Thoracic aorta (tissue), 2 donors: ENCODE data around the gene EEF1G. TPM values are rescaled to one million over a fixed set of nuclear protein-coding genes. Genes with fewer than 3 reads are reported as not detected.
A peak's percentile ranks its signal among the peaks of the same experiment; 100 is the strongest.
"Not testable (repeated sequence)": the region's sequence is repeated elsewhere in the genome, so short reads cannot be mapped to it uniquely, and the experiment has no call there.

Source experiments
- ATAC-seq: fragments of 150-250 bp; one replicate; pipeline ENCODE4 v1.8.0; 2017; ENCODE audit warnings: low read depth; ENCODE audit not compliant: insufficient number of reproducible peaks, low FRiP score
- DNase-seq: peaks from one replicate; pipeline ENCODE4 v3.0.0-alpha.2; 2020; ENCODE audit warnings: low spot score
- H3K27ac ChIP-seq, 2 donors: fragments of 200-600 bp; sonication (generic); 1 replicate in 1 of 2; 2 replicates in 1 of 2; pipeline ENCODE4 v1.5.1; 2016; ENCODE audit warnings: mild to moderate bottlenecking in 2 of 2, moderate library complexity in 2 of 2
- H3K27me3 ChIP-seq: fragments of 200-600 bp; sonication (generic); replicated peaks from 2 replicates; pipeline ENCODE4 v1.6.0; 2016; ENCODE audit warnings: mild to moderate bottlenecking; ENCODE audit not compliant: insufficient read depth
- H3K36me3 ChIP-seq: fragments of 200-600 bp; sonication (generic); one replicate; pipeline ENCODE4 v1.5.1; 2016
- H3K4me1 ChIP-seq, 2 donors: fragments of 200-600 bp; sonication (generic); 1 replicate in 1 of 2; 2 replicates in 1 of 2; pipeline versions ENCODE4 v1.5.1 to v1.6.0; 2016; ENCODE audit warnings: low read depth in 2 of 2, mild to moderate bottlenecking in 1 of 2; ENCODE audit not compliant: control insufficient read depth in 1 of 2
- H3K4me3 ChIP-seq: fragments of 200-600 bp; sonication (generic); 2 replicates; pipeline ENCODE4 v1.5.1; 2016; ENCODE audit warnings: mild to moderate bottlenecking
- H3K9me3 ChIP-seq: fragments of 200-600 bp; sonication (generic); 2 replicates; pipeline ENCODE4 v1.5.1; 2016
- total RNA-seq, 2 donors: library from RNA; depleted of rRNA; stranded (reverse); fragments of >200 nt; gene quantifications; one replicate each; pipeline versions ENCODE4 v1.1.0 to v1.2.3, GENCODE V29; 2016
- TF ChIP-seq, protein P1 (sequence below): fragments of 200-600 bp; sonication (generic); IDR thresholded peaks from one replicate; pipeline ENCODE4 v1.5.1; 2019; ENCODE audit warnings: antibody characterized with exemption

EEF1G gene
- 100 to 1,000 TPM; 719 to 780 TPM for total RNA-seq

GRCh38 chr11:62573592-62574362 is at the start of gene EEF1G:
Gene EEF1G (minus strand): TSS chr11:62573891. CDS start chr11:62573842, 49 bp downstream.
- TF ChIP-seq, protein P1, sequence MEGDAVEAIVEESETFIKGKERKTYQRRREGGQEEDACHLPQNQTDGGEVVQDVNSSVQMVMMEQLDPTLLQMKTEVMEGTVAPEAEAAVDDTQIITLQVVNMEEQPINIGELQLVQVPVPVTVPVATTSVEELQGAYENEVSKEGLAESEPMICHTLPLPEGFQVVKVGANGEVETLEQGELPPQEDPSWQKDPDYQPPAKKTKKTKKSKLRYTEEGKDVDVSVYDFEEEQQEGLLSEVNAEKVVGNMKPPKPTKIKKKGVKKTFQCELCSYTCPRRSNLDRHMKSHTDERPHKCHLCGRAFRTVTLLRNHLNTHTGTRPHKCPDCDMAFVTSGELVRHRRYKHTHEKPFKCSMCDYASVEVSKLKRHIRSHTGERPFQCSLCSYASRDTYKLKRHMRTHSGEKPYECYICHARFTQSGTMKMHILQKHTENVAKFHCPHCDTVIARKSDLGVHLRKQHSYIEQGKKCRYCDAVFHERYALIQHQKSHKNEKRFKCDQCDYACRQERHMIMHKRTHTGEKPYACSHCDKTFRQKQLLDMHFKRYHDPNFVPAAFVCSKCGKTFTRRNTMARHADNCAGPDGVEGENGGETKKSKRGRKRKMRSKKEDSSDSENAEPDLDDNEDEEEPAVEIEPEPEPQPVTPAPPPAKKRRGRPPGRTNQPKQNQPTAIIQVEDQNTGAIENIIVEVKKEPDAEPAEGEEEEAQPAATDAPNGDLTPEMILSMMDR: no peak
- H3K36me3 ChIP-seq: peaks cover 43% of the 10 kb centered on the region
- DNase-seq (peak; percentile 99), ATAC-seq (peak; percentile 89)
- peaks cover 19 to 46% of the 10 kb centered on the region in 2 donors for H3K4me1 ChIP-seq
- no peaks in the 10 kb centered on the region for H3K9me3 ChIP-seq
- peak within 1 kb of the TSS; percentile 90 to 94 for H3K27ac ChIP-seq
- peak within 1 kb of the TSS; percentile 94 for H3K4me3 ChIP-seq
- no peaks in the 10 kb centered on the region for H3K27me3 ChIP-seq

DNA sequence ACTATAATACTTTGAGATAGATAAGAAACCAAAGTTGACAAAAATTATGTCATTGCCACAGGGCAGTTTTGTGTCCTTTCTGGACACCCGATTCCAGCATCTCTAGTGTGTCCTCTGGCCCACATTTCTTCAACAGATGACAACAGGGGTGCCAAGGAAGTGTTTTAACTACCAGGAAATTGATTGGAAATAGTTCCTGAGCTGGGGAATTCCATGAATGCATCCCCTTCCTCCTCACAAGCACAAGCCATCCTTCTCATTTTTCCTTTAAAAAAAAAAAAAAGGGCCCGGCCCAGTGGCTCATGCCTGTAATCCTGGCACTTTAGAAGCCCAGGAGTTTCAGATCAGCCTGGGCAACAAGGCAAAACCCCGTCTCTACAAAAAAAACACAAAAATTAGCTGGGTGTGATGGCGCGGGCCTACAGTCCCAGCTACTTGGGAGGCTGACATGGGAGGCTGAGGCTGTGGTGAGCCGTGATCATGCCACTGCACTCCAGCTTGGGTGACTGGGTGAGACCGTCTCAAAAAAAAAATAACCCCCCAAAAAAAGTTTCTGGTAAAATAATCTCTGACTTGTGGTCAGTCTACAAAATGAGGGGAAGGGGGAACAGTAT is 48.9 kb upstream of the EEF1G start:
- Histone ChIP-seq H3K36me3 (peaks cover 19% of the 10 kb centered on the region), H3K4me3 (peak overlapping the region; percentile 89), H3K27me3 (no peaks in the 10 kb centered on the region), H3K4me1 (peaks cover 7 to 22% of the 10 kb centered on the region in 2 donors), H3K9me3 (no peaks in the 10 kb centered on the region), H3K27ac (peak overlapping the region; percentile 83 to 97)
- DNase-seq: no peak
- ATAC-seq: no peak
- TF ChIP-seq, protein P1: no peak

- Histone ChIP-seq H3K4me3 (peak within 1 kb of the TSS; percentile 89), H3K4me1 (peaks cover 7 to 22% of the 10 kb centered on the region in 2 donors), H3K36me3 (peaks cover 22% of the 10 kb centered on the region), H3K9me3 (no peaks in the 10 kb centered on the region), H3K27me3 (no peaks in the 10 kb centered on the region), H3K27ac (peak within 1 kb of the TSS; percentile 83 to 97)
- DNase-seq (peak; percentile 93), ATAC-seq (peak; percentile 94)
- TF ChIP-seq, protein P1: no peak
Observed at GRCh38 chr11:62621567-62622470, 48.1 kb upstream of the EEF1G start, which contains the start of gene B3GAT3. Gene B3GAT3 (minus strand): TSS chr11:62621986. CDS start chr11:62621947, 39 bp downstream.

DNA sequence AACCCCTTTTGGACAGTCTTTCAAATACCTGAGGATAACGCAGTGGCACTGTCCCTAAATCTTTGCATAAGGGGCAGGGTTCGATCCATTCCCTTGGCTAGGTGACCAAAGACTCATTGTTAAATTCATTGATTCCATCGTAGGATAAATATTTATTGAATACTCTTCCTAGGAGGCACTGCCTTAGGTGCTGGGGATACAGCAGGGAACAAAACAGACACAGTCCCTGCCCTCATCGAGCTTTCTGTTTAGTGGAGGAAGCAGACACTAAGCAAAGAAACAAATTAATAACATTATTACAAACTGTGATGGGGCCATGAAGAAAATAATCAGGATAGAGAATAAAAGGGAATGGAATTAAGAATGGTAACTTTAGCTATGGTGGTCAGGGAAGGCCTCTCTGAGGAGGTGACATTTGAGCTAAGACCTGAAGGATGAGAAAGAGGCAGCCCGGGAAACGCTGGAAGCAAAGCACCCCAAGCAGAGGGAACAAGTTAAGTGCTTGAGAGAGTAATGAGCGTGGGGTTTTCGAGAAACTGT is 47.4 kb upstream of the EEF1G start:
- TF ChIP-seq, protein P1: no peak
- Histone ChIP-seq H3K4me1 (peaks cover 7 to 22% of the 10 kb centered on the region in 2 donors), H3K36me3 (peaks cover 22% of the 10 kb centered on the region), H3K27me3 (no peaks in the 10 kb centered on the region), H3K4me3 (peak overlapping the region; percentile 89), H3K27ac (peak overlapping the region; percentile 83 to 97), H3K9me3 (no peaks in the 10 kb centered on the region)
- DNase-seq: no peak
- ATAC-seq: no peak

GRCh38 chr11:62616957-62617356 is 43.3 kb upstream of the EEF1G start:
- not testable (repeated sequence) for H3K27me3 ChIP-seq, ATAC-seq, H3K27ac ChIP-seq, H3K9me3 ChIP-seq, H3K4me3 ChIP-seq, DNase-seq
- H3K4me1 ChIP-seq: peaks cover 7 to 25% of the 10 kb centered on the region in 2 donors
- H3K36me3 ChIP-seq: peaks cover 19% of the 10 kb centered on the region
